HCT116 (cell line): ENCODE measurements around the gene RGP1. TPM values are rescaled to one million over a fixed set of nuclear protein-coding genes. Genes with fewer than 3 reads are reported as not detected.

Experiments used
- ATAC-seq: fragments of 200-7000 bp; cut with Tn5 transposase; 2 replicates; pipeline ENCODE4 v1.9.1; 2020; ENCODE audit warnings: mild to moderate bottlenecking, moderate library complexity
- BruUV-seq: library from RNA; stranded (reverse); fragments of 400-500 nt; replicated peaks from 2 replicates; lab custom pipeline; 2021; lab: Mats Ljungman, UMichigan
- CTCF ChIA-PET: fragments of 300-600 bp; sonication (Branson Sonifier 250); formaldehyde crosslinking; loops from one replicate; lab custom pipeline; 2021; ENCODE audit warnings: antibody characterized with exemption; lab: Charles Lee
- POLR2A ChIA-PET: fragments of 300-600, 350-600 bp; sonication (Branson Sonifier 250); formaldehyde crosslinking; loops from one replicate; lab custom pipeline; 2021; ENCODE audit warnings: antibody characterized with exemption; lab: Charles Lee
- RAD21 ChIA-PET, 2 experiments: fragments of 300-600 bp; sonication (Branson Sonifier 250); formaldehyde crosslinking; loops; one replicate each; lab custom pipeline; 2023; ENCODE audit warnings: low total read pairs in 2 of 2; ENCODE audit not compliant: uncharacterized antibody in 2 of 2, unreplicated experiment in 2 of 2, low non-redundant PET in 1 of 2; lab: Charles Lee
- DNase-seq: peaks from one replicate; pipeline ENCODE4 v3.0.0-alpha.2; 2010; ENCODE audit warnings: low read depth, low spot score
- H2AFZ ChIP-seq: fragments of 200-600 bp; shearing (Covaris generic), sonication (generic); 2 replicates; pipeline ENCODE4 v1.6.1; 2017; ENCODE audit warnings: low read depth, mixed run types, mixed read lengths, antibody characterized with exemption, low read length; ENCODE audit not compliant: poor library complexity, severe bottlenecking
- H3K27ac ChIP-seq: 2 replicates; pipeline ENCODE4 v1.5.1; 2012; ENCODE audit warnings: low read depth, low read length
- H3K27me3 ChIP-seq: fragments of 200-600 bp; sonication (generic); 2 replicates; pipeline ENCODE4 v1.6.1; 2016; ENCODE audit warnings: mixed run types, low read length, mixed read lengths; ENCODE audit not compliant: insufficient read depth
- H3K36me3 ChIP-seq, 2 experiments: fragments of 200-500 bp in 1 of 2; fragments of 200-600 bp in 1 of 2; sonication (Bioruptor generic) in 1 of 2; sonication (generic) in 1 of 2; 2 replicates each; pipeline versions ENCODE4 v1.5.1 to v1.6.1; 2014 to 2016; ENCODE audit warnings: low read length in 2 of 2, inconsistent platforms in 1 of 2, mixed read lengths in 1 of 2, mixed run types in 1 of 2; ENCODE audit not compliant: insufficient read depth in 2 of 2, control insufficient read depth in 1 of 2
- H3K4me1 ChIP-seq, 2 experiments: fragments of 200-600 bp in 1 of 2; sonication (generic) in 1 of 2; 2 replicates each; pipeline versions ENCODE4 v1.5.1 to v1.6.1; 2012 to 2017; ENCODE audit warnings: low read length in 2 of 2, inconsistent platforms in 1 of 2, mild to moderate bottlenecking in 1 of 2, mixed read lengths in 1 of 2, mixed run types in 1 of 2, moderate library complexity in 1 of 2; ENCODE audit not compliant: insufficient read depth in 2 of 2, control insufficient read depth in 1 of 2
- H3K4me2 ChIP-seq: fragments of 200-600 bp; sonication (generic); 2 replicates; pipeline ENCODE4 v1.6.1; 2017; ENCODE audit warnings: mixed run types, low read length, mixed read lengths
- H3K4me3 ChIP-seq, 2 experiments: fragments of 200-600 bp in 1 of 2; sonication (generic) in 1 of 2; replicated peaks in 1 of 2; 2 replicates each; pipeline ENCODE4 v1.5.1; 2011 to 2016; ENCODE audit warnings: low read length in 2 of 2, control low read depth in 1 of 2, low read depth in 1 of 2, mild to moderate bottlenecking in 1 of 2, mixed read lengths in 1 of 2, mixed run types in 1 of 2
- H3K79me2 ChIP-seq: fragments of 200-600 bp; sonication (generic); 2 replicates; pipeline ENCODE4 v1.6.1; 2017; ENCODE audit warnings: mild to moderate bottlenecking, mixed run types, low read length, moderate library complexity, mixed read lengths; ENCODE audit not compliant: insufficient read depth
- H3K9ac ChIP-seq: fragments of 200-600 bp; sonication (generic); 2 replicates; pipeline ENCODE4 v1.6.1; 2016; ENCODE audit warnings: low read length, mixed read lengths
- H3K9me2 ChIP-seq: fragments of 200-600 bp; sonication (generic), shearing (Covaris generic); 2 replicates; pipeline ENCODE4 v1.6.1; 2017; ENCODE audit warnings: mixed run types, mild to moderate bottlenecking, moderate library complexity; ENCODE audit not compliant: insufficient read depth
- H3K9me3 ChIP-seq, 2 experiments: fragments of 200-500 bp in 1 of 2; fragments of 200-600 bp in 1 of 2; sonication (Bioruptor generic) in 1 of 2; sonication (generic) in 1 of 2; 2 replicates each; pipeline ENCODE4 v1.6.1; 2014 to 2017; ENCODE audit warnings: low read length in 2 of 2, mixed read lengths in 2 of 2, inconsistent platforms in 1 of 2, low read depth in 1 of 2, mild to moderate bottlenecking in 1 of 2, mixed run types in 1 of 2, moderate library complexity in 1 of 2; ENCODE audit not compliant: control insufficient read depth in 1 of 2, insufficient read depth in 1 of 2
- H4K20me1 ChIP-seq: fragments of 200-600 bp; sonication (generic), shearing (Covaris generic); 2 replicates; pipeline ENCODE4 v1.6.1; 2017; ENCODE audit warnings: mixed run types, mild to moderate bottlenecking, moderate library complexity; ENCODE audit not compliant: insufficient read depth
- EGR1 ChIP-seq: IDR thresholded peaks from 2 replicates; pipeline ENCODE4 v1.6.1; 2012; ENCODE audit warnings: low read depth
- ELF1 ChIP-seq: IDR thresholded peaks from 2 replicates; pipeline ENCODE4 v1.6.1; 2012; ENCODE audit warnings: low read depth, borderline replicate concordance
- EZH2 ChIP-seq: fragments of 200-600 bp; sonication (generic); IDR thresholded peaks from 2 replicates; pipeline ENCODE4 v1.6.1; 2017; ENCODE audit warnings: antibody characterized with exemption, mixed run types
- EZH2phosphoT487 ChIP-seq: fragments of 200-600 bp; IDR thresholded peaks from 2 replicates; pipeline ENCODE4 v1.6.1; 2018; ENCODE audit warnings: antibody characterized with exemption, borderline replicate concordance
- FOSL1 ChIP-seq: IDR thresholded peaks from 2 replicates; pipeline ENCODE4 v1.6.1; 2012; ENCODE audit warnings: low read depth
- JUND ChIP-seq: IDR thresholded peaks from 2 replicates; pipeline ENCODE4 v1.6.1; 2012
- RAD21 ChIP-seq: IDR thresholded peaks from 2 replicates; pipeline ENCODE4 v1.6.1; 2012; ENCODE audit warnings: low read depth, mild to moderate bottlenecking
- REST ChIP-seq: IDR thresholded peaks from 2 replicates; pipeline ENCODE4 v1.6.1; 2012; ENCODE audit warnings: low read depth
- SIN3A ChIP-seq: IDR thresholded peaks from 2 replicates; pipeline ENCODE4 v1.6.1; 2012; ENCODE audit warnings: low read depth
- ZBTB33 ChIP-seq: IDR thresholded peaks from 2 replicates; pipeline ENCODE4 v1.6.1; 2011; ENCODE audit warnings: mild to moderate bottlenecking, low read length, moderate library complexity; ENCODE audit not compliant: insufficient replicate concordance; ENCODE audit errors: extremely low read depth
- ZFX ChIP-seq: fragments of 450-650 bp; IDR thresholded peaks from 2 replicates; pipeline ENCODE4 v1.6.1; 2017
- ZNF274 ChIP-seq: fragments of 200-500 bp; sonication (Bioruptor generic); IDR thresholded peaks from 2 replicates; pipeline ENCODE4 v1.6.1; 2014; ENCODE audit warnings: mild to moderate bottlenecking, low read depth, low read length, inconsistent platforms
- intact Hi-C: fragments of 100-400 bp; cut with micrococcal nuclease; formaldehyde crosslinking; loops from 2 replicates; pipeline ENCODE4 v1.10.0; 2022
- total RNA-seq: library from RNA; stranded (reverse); gene quantifications from one replicate; pipeline ENCODE4 v1.2.1, GENCODE V29; 2021; ENCODE audit not compliant: unreplicated experiment
- TF ChIP-seq, protein P1 (sequence below): IDR thresholded peaks from 2 replicates; pipeline ENCODE4 v1.6.1; 2012

Gene RGP1
- total RNA-seq, 1 experiment from 2014 or later, result 32.6 TPM

- H4K20me1 ChIP-seq, result no peaks in the 10 kb centered on the region
- no peak overlapping the region for H3K4me3 ChIP-seq
- POLR2A ChIA-PET, result interaction anchor here (1.1 kb wide), 1 partner anchor 16 kb away, joined by 3 read pairs; no protein-coding TSS in a partner anchor
- TF ChIP-seq, protein P1, sequence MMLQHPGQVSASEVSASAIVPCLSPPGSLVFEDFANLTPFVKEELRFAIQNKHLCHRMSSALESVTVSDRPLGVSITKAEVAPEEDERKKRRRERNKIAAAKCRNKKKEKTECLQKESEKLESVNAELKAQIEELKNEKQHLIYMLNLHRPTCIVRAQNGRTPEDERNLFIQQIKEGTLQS, result no peak
- H3K27ac ChIP-seq, result no peak overlapping the region
- H3K79me2 ChIP-seq, result no peaks in the 10 kb centered on the region
- TSS peak; percentile 23 for BruUV-seq
- peaks cover 63 to 64% of the 10 kb centered on the region in 2 experiments for H3K36me3 ChIP-seq
- CTCF ChIA-PET, result interaction anchor here (1.3 kb wide), 1 partner anchor 15 kb away, joined by 4 read pairs; no protein-coding TSS in a partner anchor
- H3K9me3 ChIP-seq, result no peaks in the 10 kb centered on the region
- no peak overlapping the region for H3K4me2 ChIP-seq
- RAD21 ChIA-PET, result no interaction called here
- no peak for DNase-seq
- H3K4me1 ChIP-seq, result no peaks in the 10 kb centered on the region
- no peaks in the 10 kb centered on the region for H3K27me3 ChIP-seq
- no peak for ATAC-seq
- intact Hi-C loops, result no loop called here
- H3K9me2 ChIP-seq, result no peaks in the 10 kb centered on the region
- H3K9ac ChIP-seq, result no peak overlapping the region
- H2AFZ ChIP-seq, result no peak overlapping the region
These were observed 37.3 kb upstream of the RGP1 start for GRCh38 chr9:35711501-35712428.

DNA sequence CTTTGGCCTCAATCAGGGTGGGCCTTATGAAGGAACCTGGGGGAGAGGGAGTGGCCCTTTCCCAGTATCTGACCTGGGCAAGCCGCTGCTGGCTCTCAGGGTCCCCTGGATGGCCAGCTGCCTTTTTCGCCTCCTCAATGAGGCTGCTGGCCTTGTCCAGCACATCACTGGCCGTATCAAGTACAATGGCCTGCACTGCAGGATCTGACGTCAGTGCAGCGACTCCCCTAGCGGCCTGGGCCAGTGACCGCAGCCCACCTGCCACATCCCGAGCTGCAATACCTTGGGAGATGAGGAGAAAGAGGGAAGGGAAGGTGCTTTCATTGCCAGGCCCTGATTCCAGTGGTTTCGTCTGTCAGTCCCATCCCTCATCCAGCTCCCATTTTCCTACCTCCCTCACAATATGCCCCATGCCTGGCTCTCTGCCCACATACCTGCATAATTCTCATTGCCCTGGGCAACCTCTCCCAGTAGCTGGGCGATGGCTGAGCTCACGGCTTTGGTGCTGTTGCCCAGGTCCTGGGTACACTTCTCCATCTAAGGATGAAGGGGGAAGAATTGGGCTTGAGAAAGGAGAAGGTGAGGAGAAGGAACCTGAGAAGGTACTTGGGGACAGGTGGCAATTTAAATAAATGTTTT, 36.2 kb upstream of the RGP1 start:
- Histone ChIP-seq H3K27ac (no peak overlapping the region), H3K9me3 (no peaks in the 10 kb centered on the region), H3K4me1 (no peaks in the 10 kb centered on the region), H3K9ac (no peak overlapping the region), H3K79me2 (no peaks in the 10 kb centered on the region), H4K20me1 (no peaks in the 10 kb centered on the region), H3K9me2 (no peaks in the 10 kb centered on the region), H3K4me3 (no peak overlapping the region), H3K27me3 (no peaks in the 10 kb centered on the region), H3K4me2 (no peak overlapping the region), H3K36me3 (peaks cover 64 to 65% of the 10 kb centered on the region in 2 experiments), H2AFZ (no peak overlapping the region)
- ChIA-PET CTCF (no interaction called here), POLR2A (interaction anchor here (1.1 kb wide), 1 partner anchor 15 kb away, joined by 3 read pairs; no protein-coding TSS in a partner anchor), RAD21 (no interaction called here)
- no TSS peak for BruUV-seq
- intact Hi-C loops, result no loop called here
- no peak for ATAC-seq
- DNase-seq, result no peak
- TF ChIP-seq ZNF274 (no peak), ZBTB33 (no peak), ZFX (no peak), EGR1 (no peak), RAD21 (no peak), FOSL1 (no peak), EZH2phosphoT487 (no peak), REST (no peak), JUND (no peak), ELF1 (no peak), EZH2 (no peak), SIN3A (no peak)
